Aorta (tissue), 5 donors: Measurements from ENCODE around the gene PPP2R5B. TPM values are rescaled to one million over a fixed set of nuclear protein-coding genes. Genes with fewer than 3 reads are reported as not detected.
A peak's percentile ranks its signal among the peaks of the same experiment; 100 is the strongest.

ENCODE experiments used
- ATAC-seq: fragments of 200-7000 bp; cut with Tn5 transposase; one replicate; pipeline ENCODE4 v1.9.1; 2022; ENCODE audit warnings: moderate library complexity; ENCODE audit not compliant: low FRiP score
- DNase-seq, 2 donors: peaks; one replicate each; pipeline ENCODE4 v3.0.0-alpha.2; 2020
- H3K27ac ChIP-seq, 2 donors: one replicate each; pipeline ENCODE4 v1.5.1; 2013; ENCODE audit warnings: low read length in 2 of 2, mild to moderate bottlenecking in 2 of 2, moderate library complexity in 2 of 2, control low read depth in 1 of 2, inconsistent platforms in 1 of 2, low read depth in 1 of 2
- H3K27me3 ChIP-seq, 2 donors: one replicate each; pipeline ENCODE4 v1.6.1; 2013; ENCODE audit warnings: control low read depth in 1 of 2, low read length in 1 of 2, mild to moderate bottlenecking in 1 of 2, moderate library complexity in 1 of 2; ENCODE audit not compliant: insufficient read depth in 2 of 2, control insufficient read depth in 1 of 2
- H3K36me3 ChIP-seq, 2 donors: one replicate each; pipeline ENCODE4 v1.6.1; 2013; ENCODE audit warnings: control low read depth in 1 of 2, low read length in 1 of 2, mild to moderate bottlenecking in 1 of 2; ENCODE audit not compliant: insufficient read depth in 2 of 2, control insufficient read depth in 1 of 2
- H3K4me1 ChIP-seq, 2 donors: one replicate each; pipeline ENCODE4 v1.6.1; 2013; ENCODE audit warnings: low read length in 2 of 2, control low read depth in 1 of 2, mild to moderate bottlenecking in 1 of 2, moderate library complexity in 1 of 2; ENCODE audit not compliant: insufficient read depth in 2 of 2, control insufficient read depth in 1 of 2
- H3K4me3 ChIP-seq, 2 donors: one replicate each; pipeline ENCODE4 v1.5.1; 2013; ENCODE audit warnings: low read length in 2 of 2, control low read depth in 1 of 2, mild to moderate bottlenecking in 1 of 2
- H3K9me3 ChIP-seq: one replicate; pipeline ENCODE4 v1.6.1; 2013; ENCODE audit warnings: mild to moderate bottlenecking, low read length; ENCODE audit not compliant: control insufficient read depth
- whole genome bisulfite sequencing, 2 donors: extraction: QIAGEN DNeasy Blood & Tissue Kit; methylation state at CpG; one replicate each; pipeline ENCODE4 v1.1.7; 2013; 5-methylcytosine and 5-hydroxymethylcytosine counted together
- intact Hi-C, 2 donors: fragments of 100-400 bp; cut with DNase I; formaldehyde crosslinking; loops; one replicate each; pipeline versions ENCODE4 v1.14.2 to v1.15.0; 2022
- polyA plus RNA-seq, 2 donors: library from polyadenylated mRNA; stranded (reverse); fragments of 200-250 nt; gene quantifications; one replicate each; pipeline ENCODE4 v1.2.3, GENCODE V29; 2013
- total RNA-seq, 2 donors: library from RNA; stranded (reverse); fragmentation: NEBNext Ultra II Directional; extraction: Animal tissue kit (Norgen Biotek cat#: 25700); gene quantifications; one replicate each; pipeline ENCODE4 v1.2.1, GENCODE V29; 2021
- donor health status: healthy with polysubstance abuse.
- donor health status: Bipolar disorder and iron deficiency.
- donor health status: DM: no; HTN: no; CAD: no.
- donor health status: DM: no; HTN: no; CAD: no.
- donor health status: DM: yes; HTN: yes; CAD: no.

Gene PPP2R5B
- total and polyA plus RNA-seq, 4 donors: 9.5 to 36.8 (median 30.7) TPM

GRCh38 chr11:64887757-64888405 is 36.6 kb upstream of the PPP2R5B start:
- no peak overlapping the region for H3K4me3 ChIP-seq
- peak; percentile 92 for ATAC-seq
- no peaks in the 10 kb centered on the region for H3K4me1 ChIP-seq
- peak; percentile 86 to 95 for DNase-seq
- H3K9me3 ChIP-seq: no peaks in the 10 kb centered on the region
- H3K27me3 ChIP-seq: no peaks in the 10 kb centered on the region
- WGBS, 2 donors: 14% methylated on average over 32 to 34 of the region's 34 CpGs
- no peaks in the 10 kb centered on the region for H3K36me3 ChIP-seq
- intact Hi-C loops: no loop called here
- H3K27ac ChIP-seq: no peak overlapping the region

GRCh38 chr11:64888406-64888728 is 36.1 kb upstream of the PPP2R5B start:
- Histone ChIP-seq H3K27me3 (no peaks in the 10 kb centered on the region), H3K27ac (no peak overlapping the region), H3K9me3 (no peaks in the 10 kb centered on the region), H3K36me3 (no peaks in the 10 kb centered on the region), H3K4me1 (no peaks in the 10 kb centered on the region), H3K4me3 (no peak overlapping the region)
- DNase-seq: no peak
- ATAC-seq: no peak
- 69 to 70% methylated on average over 8 of the region's 8 CpGs for WGBS, 2 donors
- intact Hi-C loops: no loop called here

- intact Hi-C loops: no loop called here
- Histone ChIP-seq H3K4me1 (no peaks in the 10 kb centered on the region), H3K27ac (no peak overlapping the region), H3K9me3 (no peaks in the 10 kb centered on the region), H3K4me3 (no peak overlapping the region), H3K27me3 (no peaks in the 10 kb centered on the region), H3K36me3 (no peaks in the 10 kb centered on the region)
- WGBS, 2 donors: 69% methylated on average over 9 of the region's 9 CpGs
- DNase-seq (no peak), ATAC-seq (no peak)
Measured at GRCh38 chr11:64888729-64889511, 35.6 kb upstream of the PPP2R5B start.

- Histone ChIP-seq H3K27me3 (no peaks in the 10 kb centered on the region), H3K9me3 (no peaks in the 10 kb centered on the region), H3K27ac (no peak overlapping the region), H3K4me3 (no peak overlapping the region), H3K4me1 (no peaks in the 10 kb centered on the region), H3K36me3 (no peaks in the 10 kb centered on the region)
- intact Hi-C loops: no loop called here
- no peak for ATAC-seq
- DNase-seq: no peak
- WGBS, 2 donors: 90 to 93% methylated on average over 7 of the region's 7 CpGs
Measured at GRCh38 chr11:64890522-64890939, 34.0 kb upstream of the PPP2R5B start.

- no peak for DNase-seq
- Histone ChIP-seq H3K9me3 (no peaks in the 10 kb centered on the region), H3K4me1 (no peaks in the 10 kb centered on the region), H3K36me3 (no peaks in the 10 kb centered on the region), H3K27ac (no peak overlapping the region), H3K27me3 (no peaks in the 10 kb centered on the region), H3K4me3 (no peak overlapping the region)
- intact Hi-C loops: no loop called here
- no peak for ATAC-seq
- 90 to 93% methylated on average over 25 of the region's 25 CpGs for WGBS, 2 donors
Measured at GRCh38 chr11:64891215-64891848, 33.2 kb upstream of the PPP2R5B start.

GRCh38 chr11:64891880-64892279 is 32.6 kb upstream of the PPP2R5B start:
- no peak overlapping the region for H3K27ac ChIP-seq
- 82% methylated on average over 5 of the region's 5 CpGs for WGBS, 2 donors
- no peaks in the 10 kb centered on the region for H3K36me3 ChIP-seq
- H3K4me3 ChIP-seq: no peak overlapping the region
- no peaks in the 10 kb centered on the region for H3K27me3 ChIP-seq
- no peak for ATAC-seq
- no peaks in the 10 kb centered on the region for H3K9me3 ChIP-seq
- intact Hi-C loops: no loop called here
- no peak for DNase-seq
- H3K4me1 ChIP-seq: no peaks in the 10 kb centered on the region

GRCh38 chr11:64892411-64892831 is 32.1 kb upstream of the PPP2R5B start:
- no peaks in the 10 kb centered on the region for H3K36me3 ChIP-seq
- DNase-seq: no peak
- no peaks in the 10 kb centered on the region for H3K27me3 ChIP-seq
- H3K4me3 ChIP-seq: no peak overlapping the region
- ATAC-seq: no peak
- no peaks in the 10 kb centered on the region for H3K4me1 ChIP-seq
- 88 to 90% methylated on average over 11 of the region's 11 CpGs for WGBS, 2 donors
- no peak overlapping the region for H3K27ac ChIP-seq
- intact Hi-C loops: no loop called here
- H3K9me3 ChIP-seq: no peaks in the 10 kb centered on the region

GRCh38 chr11:64892838-64893193 is 31.7 kb upstream of the PPP2R5B start:
- no peak overlapping the region for H3K4me3 ChIP-seq
- no peaks in the 10 kb centered on the region for H3K27me3 ChIP-seq
- intact Hi-C loops: no loop called here
- no peaks in the 10 kb centered on the region for H3K36me3 ChIP-seq
- no peaks in the 10 kb centered on the region for H3K4me1 ChIP-seq
- 88 to 92% methylated on average over 10 of the region's 10 CpGs for WGBS, 2 donors
- DNase-seq: no peak
- ATAC-seq: no peak
- no peak overlapping the region for H3K27ac ChIP-seq
- no peaks in the 10 kb centered on the region for H3K9me3 ChIP-seq
